ENCODE results near the gene GDPGP1. TPM values are rescaled to one million over a fixed set of nuclear protein-coding genes. Genes with fewer than 3 reads are reported as not detected.
A peak's percentile ranks its signal among the peaks of the same experiment; 100 is the strongest.

The GDPGP1 gene
- total and polyA plus RNA-seq, 8 donors = 3.4 to 8.6 (median 4.0) TPM

- Histone ChIP-seq H3K27me3 (no peaks in the 10 kb centered on the region), H3K4me3 (no peak overlapping the region), H3K27ac (no peak overlapping the region), H3K36me3 (no peaks in the 10 kb centered on the region), H3K9me3 (no peaks in the 10 kb centered on the region), H3K4me1 (peaks cover 3 to 15% of the 10 kb centered on the region in 2 donors)
- no peak for TF ChIP-seq CTCF (IDR thresholded peaks at IDR 0.05)
- DNase-seq (no peak), ATAC-seq (no peak)
- intact Hi-C loops (cut with DNase I) = no loop called here
These were observed 27.8 kb downstream of the GDPGP1 start for GRCh38 chr15:90261811-90262210.

- H3K4me1 ChIP-seq = peaks cover 10 to 21% of the 10 kb centered on the region in 2 donors
- H3K27ac ChIP-seq = no peak overlapping the region
- H3K9me3 ChIP-seq = no peaks in the 10 kb centered on the region
- H3K27me3 ChIP-seq = no peaks in the 10 kb centered on the region
- H3K36me3 ChIP-seq = no peaks in the 10 kb centered on the region
- H3K4me3 ChIP-seq = no peak overlapping the region
- intact Hi-C loops (cut with DNase I) = no loop called here
- TF ChIP-seq CTCF (IDR thresholded peaks at IDR 0.05) = no peak
- ATAC-seq (no peak), DNase-seq (no peak)
These were observed 28.4 kb downstream of the GDPGP1 start for GRCh38 chr15:90262426-90262825.

GRCh38 chr15:90264671-90265070, 30.7 kb downstream of the GDPGP1 start:
- Histone ChIP-seq H3K4me1 (peaks cover 23 to 43% of the 10 kb centered on the region in 2 donors), H3K27ac (peak overlapping the region; percentile 97 to 98), H3K27me3 (no peaks in the 10 kb centered on the region), H3K36me3 (peaks cover 0 to 16% of the 10 kb centered on the region in 2 donors), H3K4me3 (peak overlapping the region; percentile 70 to 91), H3K9me3 (no peaks in the 10 kb centered on the region)
- intact Hi-C loops (cut with DNase I) = no loop called here
- DNase-seq (no peak), ATAC-seq (peak; percentile 7)
- TF ChIP-seq CTCF (IDR thresholded peaks at IDR 0.05) = no peak

- H3K4me1 ChIP-seq = peaks cover 29 to 51% of the 10 kb centered on the region in 2 donors
These were observed 31.5 kb downstream of the GDPGP1 start, which contains the start of gene NGRN for GRCh38 chr15:90265271-90266060. Gene NGRN (plus strand): TSS chr15:90265672. CDS start chr15:90265713, 41 bp downstream.

More at GRCh38 chr15:90265271-90266060, 31.5 kb downstream of the GDPGP1 start, which contains the start of gene NGRN:
- TF ChIP-seq CTCF (IDR thresholded peaks at IDR 0.05) = no peak
- DNase-seq (peak; percentile 93 to 98 (median 95)), ATAC-seq (peak; percentile 95)
- Histone ChIP-seq H3K27me3 (no peaks in the 10 kb centered on the region), H3K4me3 (peak within 1 kb of the TSS; percentile 70 to 91), H3K27ac (peak within 1 kb of the TSS; percentile 97 to 98), H3K36me3 (peaks cover 0 to 23% of the 10 kb centered on the region in 2 donors), H3K9me3 (no peaks in the 10 kb centered on the region)
- intact Hi-C loops (cut with DNase I) = no loop called here

Measured in left lung (tissue), 10 donors.